ENCODE data around the gene POLN. TPM values are rescaled to one million over a fixed set of nuclear protein-coding genes. Genes with fewer than 3 reads are reported as not detected.

The POLN gene
- total RNA-seq, 1 donor from 2014 or later: 2.2 TPM

GRCh38 chr4:2073808-2074481, 168.0 kb downstream of the POLN start:
- no peak for DNase-seq (ENCODE audit: low spot score)
- no peak for ATAC-seq

DNA sequence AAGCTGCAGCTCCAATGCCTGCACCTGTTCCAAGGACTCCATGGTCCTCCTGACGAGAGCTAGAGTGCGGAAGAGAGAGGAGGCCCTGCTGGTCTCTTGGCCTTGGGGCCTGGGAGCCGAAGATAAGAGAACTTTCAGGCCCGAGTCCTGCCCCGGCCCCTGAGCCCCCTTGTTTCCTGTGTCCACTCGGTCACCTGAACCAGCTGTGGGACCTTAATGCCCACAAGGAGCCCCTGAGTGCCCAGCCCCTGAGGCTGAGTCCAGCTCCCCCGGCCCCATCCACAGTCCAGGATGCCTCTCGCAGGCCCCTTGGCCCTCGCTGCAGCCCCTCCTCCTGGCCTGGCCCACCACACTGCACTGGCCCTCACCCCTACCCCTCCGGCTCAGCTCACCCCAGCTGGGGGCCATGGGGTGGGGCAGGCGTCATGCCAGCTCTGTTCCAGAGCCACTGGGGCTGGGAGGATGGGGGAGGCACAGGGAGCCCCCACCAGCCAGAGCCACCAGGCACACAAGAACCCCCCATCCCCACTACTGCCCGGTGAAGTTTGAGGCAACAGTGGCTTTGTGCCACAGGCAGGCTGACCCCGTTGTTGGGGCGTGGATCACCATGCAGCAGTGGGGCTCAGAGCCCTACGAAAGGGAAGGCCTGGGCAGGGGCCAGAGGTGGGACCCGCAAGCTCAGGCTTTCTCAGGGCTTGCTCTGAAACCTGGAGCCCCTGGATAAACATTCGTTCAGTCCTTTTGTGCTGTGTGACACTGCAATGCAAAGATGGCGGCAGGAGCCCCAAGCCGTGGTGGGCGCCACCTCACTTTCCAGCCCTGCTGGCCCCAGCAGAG, 168.7 kb downstream of the POLN start:
- ATAC-seq: no peak

DNA sequence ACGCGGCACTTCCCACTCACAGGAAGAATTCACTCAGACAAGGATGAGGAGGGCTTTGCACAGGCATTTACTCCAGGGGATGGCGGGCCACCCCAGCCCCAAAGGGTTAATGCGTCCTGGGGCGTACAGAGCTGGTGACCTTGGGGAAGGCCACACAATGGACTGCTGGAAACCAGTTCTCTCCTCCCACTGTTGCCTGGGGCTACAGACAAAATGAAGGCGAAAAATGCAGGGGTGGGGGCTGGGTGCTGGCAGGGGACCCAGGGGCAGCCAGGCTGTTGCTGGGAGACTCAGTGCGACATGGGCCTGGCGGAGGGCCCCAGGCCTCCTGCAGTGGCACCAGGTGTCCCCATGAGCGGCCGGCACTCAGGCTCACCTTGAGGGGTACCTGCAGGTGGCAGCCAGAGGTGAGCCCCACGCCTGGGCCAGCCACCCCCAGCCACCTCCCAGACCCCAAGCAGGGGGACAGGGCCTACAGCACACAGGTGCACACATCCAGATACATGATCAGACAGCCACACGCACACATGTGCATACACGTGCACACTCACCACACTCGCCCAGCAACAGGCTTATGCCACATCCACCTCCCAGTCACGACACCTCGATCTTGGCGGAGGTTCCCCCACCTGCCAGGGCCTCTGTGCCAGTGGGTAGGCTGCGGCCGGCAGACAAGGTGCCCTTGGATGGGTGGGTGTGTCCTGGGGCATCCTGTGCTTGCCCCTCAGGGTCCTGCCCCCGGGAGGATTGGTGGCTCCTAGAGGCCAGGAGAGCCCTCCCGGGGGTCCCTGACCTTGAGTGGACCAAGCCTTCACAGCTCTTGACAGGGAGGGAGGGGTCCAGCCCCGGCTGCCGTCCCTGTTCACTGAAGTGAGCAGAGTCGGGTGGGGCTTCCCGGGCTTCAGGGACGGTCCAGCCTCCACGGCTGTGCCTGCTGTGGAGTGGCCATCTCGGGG, 169.7 kb downstream of the POLN start:
- DNase-seq (ENCODE audit: low spot score) (no peak), ATAC-seq (no peak)

More for the DNA sequence above, 168.7 kb downstream of the POLN start:
- DNase-seq (ENCODE audit: low spot score): no peak

- ATAC-seq (no peak), DNase-seq (ENCODE audit: low spot score) (no peak)
Measured at GRCh38 chr4:2071252-2071911, 170.5 kb downstream of the POLN start.

DNA sequence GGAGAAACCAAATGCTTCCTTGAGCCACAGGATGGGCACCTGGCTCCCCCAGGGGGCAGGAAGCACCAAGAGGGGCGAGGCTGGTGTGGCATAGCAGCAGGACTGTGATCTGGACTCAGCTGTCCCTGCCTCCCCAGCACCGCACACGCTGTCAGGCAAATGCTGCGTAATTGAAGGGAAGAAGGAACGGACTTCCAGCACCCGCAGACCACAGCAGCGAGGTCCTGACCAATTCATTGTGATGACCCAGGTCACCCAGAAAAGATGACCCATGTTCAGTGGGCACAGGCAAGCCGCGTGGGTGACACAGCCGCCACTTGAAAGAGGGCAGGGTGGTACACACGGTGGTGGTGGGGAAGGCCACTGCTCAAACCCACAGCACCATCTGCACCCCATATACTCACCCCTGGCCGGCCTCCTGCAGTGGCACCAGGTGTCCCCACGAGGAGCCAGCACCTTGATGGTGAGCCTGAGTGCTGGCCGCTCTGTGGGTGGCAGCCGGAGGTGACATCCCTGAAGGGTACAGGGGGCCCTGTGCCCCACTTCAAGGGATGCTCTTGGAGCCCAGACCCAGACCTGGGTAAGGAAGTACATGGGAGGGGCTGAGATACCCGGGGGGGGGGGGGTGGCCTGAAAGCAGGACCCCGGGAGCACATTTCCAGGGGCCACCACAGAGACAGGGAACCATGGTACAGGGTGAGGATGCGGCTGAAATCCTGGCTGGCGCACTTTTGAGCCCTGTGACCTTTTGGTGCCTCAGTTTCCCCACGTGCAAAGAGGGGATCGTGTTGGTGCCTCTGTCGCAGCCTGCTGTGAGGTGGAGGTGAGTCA, 171.3 kb downstream of the POLN start:
- DNase-seq (ENCODE audit: low spot score) (no peak), ATAC-seq (no peak)

GRCh38 chr4:2069986-2070385, 171.9 kb downstream of the POLN start:
- ATAC-seq: no peak
- no peak for DNase-seq (ENCODE audit: low spot score)

- no peak for DNase-seq (ENCODE audit: low spot score)
Measured at GRCh38 chr4:2069161-2069971, 172.6 kb downstream of the POLN start.

GRCh38 chr4:2068566-2068965, 173.4 kb downstream of the POLN start:
- DNase-seq (ENCODE audit: low spot score) (no peak), ATAC-seq (no peak)

More at GRCh38 chr4:2069161-2069971, 172.6 kb downstream of the POLN start:
- no peak for ATAC-seq

DNA sequence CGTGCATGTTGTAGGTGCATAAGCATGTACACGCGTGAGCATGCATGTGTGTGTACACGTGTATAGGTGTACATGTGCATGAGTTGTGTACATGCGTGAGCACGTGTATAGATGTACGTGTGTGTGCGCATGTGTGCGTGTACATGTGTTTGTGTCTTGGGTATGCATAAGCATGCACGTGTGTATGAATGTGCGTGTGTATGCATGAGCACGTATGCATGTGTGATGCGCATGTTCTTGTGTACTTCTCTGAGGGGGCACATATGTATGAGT, 173.8 kb downstream of the POLN start:
- no peak for ATAC-seq
- no peak for DNase-seq (ENCODE audit: low spot score)

DNA sequence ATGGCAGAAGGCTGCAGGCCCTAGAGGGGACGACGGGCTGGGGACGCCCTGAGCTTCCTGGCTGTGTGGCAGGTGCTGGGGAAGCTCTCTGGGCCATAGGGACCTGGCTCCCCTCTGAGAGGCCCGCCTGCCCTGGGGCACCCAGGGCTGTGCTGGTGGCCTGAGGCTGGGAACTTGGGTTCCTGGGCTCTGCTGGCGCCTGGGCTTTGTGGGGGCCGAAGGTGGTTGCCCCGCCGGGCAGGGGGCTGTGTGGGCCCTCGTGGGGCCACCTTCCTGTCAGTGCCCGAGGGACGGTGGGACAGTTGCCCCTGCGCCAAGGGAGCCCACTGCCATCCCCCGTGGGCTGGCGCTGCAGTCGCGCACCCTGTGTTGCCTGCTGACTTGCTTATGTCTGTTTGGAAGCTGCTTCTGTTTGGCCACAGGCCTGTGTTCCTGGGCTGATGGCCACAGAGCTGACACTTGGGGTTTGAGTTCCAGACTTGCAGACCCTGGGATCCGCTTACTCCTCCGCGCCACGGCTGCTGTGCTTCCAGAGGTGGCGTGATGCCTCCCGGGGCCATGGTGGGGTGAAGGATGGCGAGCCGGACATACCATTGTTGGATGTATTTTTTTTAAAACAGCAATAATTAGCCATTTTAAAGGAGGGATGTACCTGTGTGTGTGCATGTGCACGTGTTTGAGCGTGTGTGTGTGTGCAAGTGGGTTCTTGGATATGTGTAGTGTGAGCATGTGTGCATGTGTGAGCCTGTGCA, 174.3 kb downstream of the POLN start:
- no peak for ATAC-seq

DNA sequence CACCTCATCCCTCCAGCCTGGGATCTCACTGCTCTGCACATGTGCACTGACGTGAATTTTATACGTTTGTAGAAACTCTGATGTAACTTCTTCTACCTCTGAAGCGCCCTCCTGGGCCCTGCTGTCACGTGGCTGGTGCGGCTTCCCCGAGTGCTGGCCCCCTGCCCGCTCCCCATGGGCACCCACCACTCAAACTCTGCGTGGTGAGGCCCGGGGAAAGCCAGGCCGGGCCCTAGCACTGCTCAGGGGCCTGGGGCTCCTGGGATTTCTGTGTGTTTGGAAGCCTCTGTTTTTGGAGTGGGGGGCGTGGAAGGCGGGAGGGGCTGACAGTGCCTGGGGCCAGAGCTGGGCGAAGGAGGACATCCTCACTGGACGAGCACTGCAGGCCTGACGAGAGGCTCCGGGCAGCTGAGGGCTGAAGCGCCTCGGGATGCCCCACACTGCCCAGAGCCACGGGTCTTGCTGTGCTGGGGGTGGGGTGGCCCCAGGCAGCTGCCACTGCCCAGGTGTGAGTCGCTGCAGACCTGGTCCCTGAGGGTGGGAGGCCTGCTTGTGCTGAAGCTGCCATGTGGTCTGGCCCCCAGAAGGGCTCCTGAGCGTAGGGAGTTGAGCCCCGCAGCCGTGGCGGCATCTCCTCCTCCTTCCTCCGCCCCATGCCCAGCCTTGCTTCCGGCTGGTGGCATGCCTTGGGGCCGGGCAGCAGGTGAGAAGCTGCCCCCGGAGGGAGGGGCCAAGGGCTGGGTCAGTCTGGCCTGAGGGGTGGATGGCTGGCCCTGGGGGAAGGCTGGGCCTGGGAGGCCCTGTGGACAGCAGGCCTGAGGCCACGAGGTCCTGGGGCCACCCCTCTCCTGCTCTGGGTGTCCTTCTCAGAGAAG, 175.1 kb downstream of the POLN start:
- DNase-seq (ENCODE audit: low spot score) (no peak), ATAC-seq (no peak)

More for the DNA sequence above, 174.3 kb downstream of the POLN start:
- no peak for DNase-seq (ENCODE audit: low spot score)

DNA sequence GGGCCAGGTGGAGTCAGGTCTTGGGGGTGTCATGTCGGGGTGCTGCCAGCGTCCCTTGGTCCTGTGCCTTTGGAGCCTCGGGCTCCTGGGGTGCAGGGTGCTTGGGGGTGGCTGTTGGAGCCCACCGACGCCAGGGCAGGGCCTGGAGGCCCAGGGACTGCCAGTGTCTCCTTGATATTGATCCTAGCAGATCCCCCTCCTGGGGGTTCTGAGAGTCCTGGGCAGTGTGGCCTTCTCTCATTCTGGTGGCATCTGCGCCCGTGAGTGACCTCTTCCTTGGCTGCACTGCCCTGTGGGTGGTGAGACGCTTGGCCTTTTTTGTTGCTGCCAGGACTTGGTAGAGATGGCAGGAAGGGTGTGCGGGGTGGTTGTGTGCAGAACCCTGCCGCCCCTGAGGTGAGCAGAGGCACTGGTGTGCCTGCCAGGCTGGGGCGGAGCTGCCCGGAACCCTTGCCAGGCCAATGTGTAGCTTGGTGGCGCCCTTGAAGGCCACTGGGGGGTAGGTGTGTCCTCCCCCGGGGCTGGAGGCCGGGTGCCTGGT, 175.8 kb downstream of the POLN start:
- ATAC-seq (no peak), DNase-seq (ENCODE audit: low spot score) (no peak)

GRCh38 chr4:2065106-2065930, 176.6 kb downstream of the POLN start:
- DNase-seq (ENCODE audit: low spot score): no peak

DNA sequence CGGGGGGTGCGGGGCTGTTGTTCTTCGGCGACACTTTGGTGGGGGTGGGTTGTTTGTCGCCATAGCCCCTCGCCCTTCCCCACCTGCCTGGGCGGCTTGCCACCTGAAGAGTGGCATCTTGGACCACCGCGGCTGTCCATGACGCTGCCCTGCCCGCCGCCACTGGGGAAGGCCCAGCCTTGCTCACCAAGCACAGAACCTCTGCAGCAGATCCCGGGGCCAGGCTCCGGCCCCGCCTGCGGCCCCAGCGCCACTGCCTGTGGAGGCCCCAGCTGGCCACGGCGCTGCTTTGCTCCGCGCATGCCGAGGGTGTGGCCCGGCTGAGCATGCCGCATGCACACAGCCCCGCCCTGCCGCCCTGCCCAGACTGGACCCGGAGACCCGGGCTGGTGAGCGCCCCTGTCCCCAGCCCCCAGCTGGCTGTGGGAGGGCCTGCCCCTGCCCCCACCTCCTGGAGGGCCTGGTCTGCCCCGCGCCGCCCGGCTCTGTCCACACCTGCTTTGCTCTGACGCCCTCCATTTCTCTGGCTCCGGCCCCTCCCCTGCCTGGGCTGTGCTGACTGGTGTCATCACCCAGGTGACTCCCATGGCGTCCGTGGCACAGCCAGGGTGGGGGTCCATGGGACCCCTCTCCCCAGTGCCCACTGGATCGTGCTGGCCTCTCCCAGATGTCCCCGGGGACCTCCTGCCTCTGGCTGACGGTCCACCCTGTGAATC, 177.5 kb downstream of the POLN start:
- no peak for DNase-seq (ENCODE audit: low spot score)
- no peak for ATAC-seq

More at GRCh38 chr4:2065106-2065930, 176.6 kb downstream of the POLN start:
- ATAC-seq: no peak

DNA sequence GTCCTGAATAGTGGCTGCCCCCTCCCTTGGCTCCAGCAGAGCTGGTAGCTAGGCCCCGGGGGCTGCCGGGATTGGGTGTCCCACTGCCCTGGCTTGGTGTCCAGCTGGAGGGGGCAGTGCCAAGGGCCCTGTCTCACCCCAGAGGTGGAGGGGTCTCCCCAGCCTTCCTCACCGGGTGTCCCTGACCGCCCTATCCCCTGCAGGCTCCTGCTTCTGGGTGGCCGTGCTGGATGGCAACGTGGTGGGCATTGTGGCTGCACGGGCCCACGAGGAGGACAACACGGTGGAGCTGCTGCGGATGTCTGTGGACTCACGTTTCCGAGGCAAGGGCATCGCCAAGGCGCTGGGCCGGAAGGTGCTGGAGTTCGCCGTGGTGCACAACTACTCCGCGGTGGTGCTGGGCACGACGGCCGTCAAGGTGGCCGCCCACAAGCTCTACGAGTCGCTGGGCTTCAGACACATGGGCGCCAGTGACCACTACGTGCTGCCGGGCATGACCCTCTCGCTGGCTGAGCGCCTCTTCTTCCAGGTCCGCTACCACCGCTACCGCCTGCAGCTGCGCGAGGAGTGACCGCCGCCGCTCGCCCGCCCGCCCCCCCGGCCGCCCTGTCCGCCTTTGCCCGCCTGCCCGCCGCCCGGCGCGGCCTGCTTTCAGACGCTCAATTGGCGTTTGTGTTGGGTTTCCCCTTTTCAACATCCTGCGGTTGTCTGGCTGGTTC, 178.2 kb downstream of the POLN start:
- ATAC-seq (no peak), DNase-seq (ENCODE audit: low spot score) (no peak)
